ENCODE measurements around the gene CEMIP.
A peak's percentile ranks its signal among the peaks of the same experiment; 100 is the strongest.

Gene CEMIP

GRCh38 chr15:80788536-80788935 is 9.4 kb downstream of the CEMIP start:
- no peak for ATAC-seq

GRCh38 chr15:80789296-80789695 is 10.1 kb downstream of the CEMIP start:
- ATAC-seq = no peak

GRCh38 chr15:80789796-80790195 is 10.6 kb downstream of the CEMIP start:
- no peak for ATAC-seq

- no peak for ATAC-seq
Measured at GRCh38 chr15:80790236-80790635, 11.1 kb downstream of the CEMIP start.

- ATAC-seq = no peak
Measured at GRCh38 chr15:80791004-80791403, 11.8 kb downstream of the CEMIP start.

- no peak for ATAC-seq
Measured at GRCh38 chr15:80796407-80796806, 17.2 kb downstream of the CEMIP start.

GRCh38 chr15:80798911-80799310 is 19.7 kb downstream of the CEMIP start:
- ATAC-seq = no peak

- ATAC-seq = no peak
Measured at GRCh38 chr15:80800067-80800466, 20.9 kb downstream of the CEMIP start.

- ATAC-seq = no peak
Measured at GRCh38 chr15:80801891-80802680, 22.9 kb downstream of the CEMIP start.

- ATAC-seq = peak; percentile 70 to 78
Measured at GRCh38 chr15:80803580-80804525, 24.7 kb downstream of the CEMIP start.

- no peak for ATAC-seq
Measured at GRCh38 chr15:80804970-80805495, 25.9 kb downstream of the CEMIP start.

- no peak for ATAC-seq
Measured at GRCh38 chr15:80811781-80812315, 32.7 kb downstream of the CEMIP start.

GRCh38 chr15:80815106-80815505 is 35.9 kb downstream of the CEMIP start:
- no peak for ATAC-seq

GRCh38 chr15:80816049-80816653 is 37.0 kb downstream of the CEMIP start:
- ATAC-seq = no peak

GRCh38 chr15:80816936-80817335 is 37.8 kb downstream of the CEMIP start:
- no peak for ATAC-seq

GRCh38 chr15:80817901-80818300 is 38.7 kb downstream of the CEMIP start:
- no peak for ATAC-seq

GRCh38 chr15:80819001-80819400 is 39.8 kb downstream of the CEMIP start:
- ATAC-seq = no peak

- ATAC-seq = no peak
Measured at GRCh38 chr15:80820092-80820491, 40.9 kb downstream of the CEMIP start.

GRCh38 chr15:80822256-80822655 is 43.1 kb downstream of the CEMIP start:
- ATAC-seq = no peak

GRCh38 chr15:80822676-80823075 is 43.5 kb downstream of the CEMIP start:
- no peak for ATAC-seq

- no peak for ATAC-seq
Measured at GRCh38 chr15:80823120-80823519, 44.0 kb downstream of the CEMIP start.

GRCh38 chr15:80823995-80824394 is 44.8 kb downstream of the CEMIP start:
- ATAC-seq = no peak
